DND-41 (cell line): ENCODE results near the gene RASGRF2.

ENCODE experiments used
- CTCF ChIP-seq: IDR thresholded peaks from 2 replicates; pipeline ENCODE4 v1.5.1; 2012; ENCODE audit warnings: borderline replicate concordance, low read length, moderate library complexity, mild to moderate bottlenecking; ENCODE audit not compliant: poor library complexity, severe bottlenecking; ENCODE audit errors: extremely low read depth
- EZH2 ChIP-seq: IDR thresholded peaks from 3 replicates; pipeline ENCODE4 v1.6.1; 2012; ENCODE audit warnings: borderline replicate concordance, low read depth, mild to moderate bottlenecking, moderate library complexity, low read length, inconsistent platforms; ENCODE audit not compliant: severe bottlenecking

GRCh38 chr5:81234299-81234698 is 274.1 kb downstream of the RASGRF2 start:
- no peak for TF ChIP-seq CTCF
- no peak for TF ChIP-seq EZH2
